ENCODE results near the gene FXYD3.

DNA sequence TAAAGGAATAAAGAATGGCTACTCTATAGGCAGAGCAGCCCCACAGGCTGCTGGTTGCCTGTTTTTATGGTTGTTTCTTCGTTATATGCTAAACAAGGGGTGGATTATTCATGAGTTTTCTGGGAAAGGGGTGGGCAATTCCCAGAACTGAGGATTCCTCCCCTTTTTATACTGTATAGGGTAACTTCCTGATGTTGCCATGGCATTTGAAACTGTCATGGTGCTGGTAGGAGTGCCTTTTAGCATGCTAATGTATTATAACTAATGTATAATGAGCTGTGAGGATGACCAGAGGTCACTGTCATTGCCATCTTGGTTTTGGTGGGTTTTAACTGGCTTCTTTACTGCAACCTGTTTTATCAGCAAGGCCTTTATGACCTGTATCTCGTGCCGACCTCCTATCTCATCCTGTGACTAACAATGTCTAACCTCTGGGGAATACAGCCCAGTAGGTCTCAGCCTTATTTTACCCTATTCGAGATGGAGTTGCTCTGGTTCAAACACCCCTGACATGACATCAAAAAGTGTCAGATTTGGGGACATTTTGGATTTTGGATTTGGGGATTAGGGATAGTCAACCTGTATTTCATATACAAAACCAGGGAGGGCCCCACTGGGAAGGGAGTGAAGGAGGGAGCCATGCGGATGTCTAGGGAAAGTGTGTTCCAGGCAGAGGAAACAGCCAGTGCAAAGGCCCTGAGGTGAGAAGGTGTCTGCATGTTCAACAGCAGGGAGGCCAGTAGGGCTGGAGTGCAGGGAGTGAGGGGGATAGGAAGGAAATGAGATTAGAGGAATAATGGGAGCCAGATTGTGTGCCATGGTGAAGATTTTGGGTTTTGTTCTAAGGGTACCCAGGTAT is 49.8 kb downstream of the FXYD3 start:
- TF ChIP-seq, protein P1, sequence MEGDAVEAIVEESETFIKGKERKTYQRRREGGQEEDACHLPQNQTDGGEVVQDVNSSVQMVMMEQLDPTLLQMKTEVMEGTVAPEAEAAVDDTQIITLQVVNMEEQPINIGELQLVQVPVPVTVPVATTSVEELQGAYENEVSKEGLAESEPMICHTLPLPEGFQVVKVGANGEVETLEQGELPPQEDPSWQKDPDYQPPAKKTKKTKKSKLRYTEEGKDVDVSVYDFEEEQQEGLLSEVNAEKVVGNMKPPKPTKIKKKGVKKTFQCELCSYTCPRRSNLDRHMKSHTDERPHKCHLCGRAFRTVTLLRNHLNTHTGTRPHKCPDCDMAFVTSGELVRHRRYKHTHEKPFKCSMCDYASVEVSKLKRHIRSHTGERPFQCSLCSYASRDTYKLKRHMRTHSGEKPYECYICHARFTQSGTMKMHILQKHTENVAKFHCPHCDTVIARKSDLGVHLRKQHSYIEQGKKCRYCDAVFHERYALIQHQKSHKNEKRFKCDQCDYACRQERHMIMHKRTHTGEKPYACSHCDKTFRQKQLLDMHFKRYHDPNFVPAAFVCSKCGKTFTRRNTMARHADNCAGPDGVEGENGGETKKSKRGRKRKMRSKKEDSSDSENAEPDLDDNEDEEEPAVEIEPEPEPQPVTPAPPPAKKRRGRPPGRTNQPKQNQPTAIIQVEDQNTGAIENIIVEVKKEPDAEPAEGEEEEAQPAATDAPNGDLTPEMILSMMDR (IDR thresholded peaks at IDR 0.05; ENCODE audit: insufficient read depth, low read depth, low read length) = no peak
- TF ChIP-seq EZH2 (IDR thresholded peaks at IDR 0.05; ENCODE audit: insufficient read depth, low read length) = no peak

Data from astrocyte (in vitro differentiated cells and primary cell).